SK-N-SH (cell line): ENCODE measurements around the gene MGAT1. TPM values are rescaled to one million over a fixed set of nuclear protein-coding genes. Genes with fewer than 3 reads are reported as not detected.

Experiments
- CTCF ChIA-PET: fragments of 300-600, 350-600 bp; formaldehyde crosslinking; extraction: SDS; loops from one replicate; lab custom pipeline; 2021; lab: Yijun Ruan, JAX
- POLR2A ChIA-PET: fragments of 350-600 bp; sonication (Branson Sonifier 250); formaldehyde crosslinking; extraction: SDS; loops from one replicate; lab custom pipeline; 2020; ENCODE audit warnings: antibody characterized with exemption, inconsistent platforms; lab: Yijun Ruan, JAX
- DNase-seq: peaks from one replicate; pipeline ENCODE4 v3.0.0; 2012
- H2AFZ ChIP-seq: fragments of 200-600 bp; sonication (generic); 2 replicates; pipeline ENCODE4 v1.8.1; 2016; ENCODE audit warnings: antibody characterized with exemption, mild to moderate bottlenecking, low read depth
- H3F3A ChIP-seq: fragments of 200-600 bp; sonication (generic); replicated peaks from 2 replicates; pipeline ENCODE3; 2016; ENCODE audit warnings: antibody characterized with exemption, mild to moderate bottlenecking; ENCODE audit not compliant: insufficient read depth
- H3K27ac ChIP-seq, 2 experiments: fragments of 200-500 bp in 1 of 2; fragments of 200-600 bp in 1 of 2; sonication (Bioruptor generic) in 1 of 2; sonication (generic), shearing (Covaris generic) in 1 of 2; 2 replicates each; pipeline versions ENCODE4 v1.5.1 to v1.6.1; 2014 to 2016; ENCODE audit warnings: low read depth in 2 of 2, inconsistent platforms in 1 of 2, low read length in 1 of 2, mild to moderate bottlenecking in 1 of 2, mixed read lengths in 1 of 2
- H3K27me3 ChIP-seq: fragments of 200-600 bp; sonication (generic), shearing (Covaris generic); 2 replicates; pipeline ENCODE4 v1.6.1; 2016; ENCODE audit warnings: mixed run types; ENCODE audit not compliant: insufficient read depth
- H3K36me3 ChIP-seq, 2 experiments: fragments of 200-500 bp in 1 of 2; fragments of 200-600 bp in 1 of 2; sonication (Bioruptor generic) in 1 of 2; sonication (generic) in 1 of 2; replicated peaks in 1 of 2; 2 replicates each; pipeline versions ENCODE3 to v1.5.1; 2014 to 2016; ENCODE audit warnings: low read length in 1 of 2, mild to moderate bottlenecking in 1 of 2; ENCODE audit not compliant: insufficient read depth in 2 of 2, control insufficient read depth in 1 of 2
- H3K4me1 ChIP-seq, 2 experiments: fragments of 200-500 bp in 1 of 2; fragments of 200-600 bp in 1 of 2; sonication (Bioruptor generic) in 1 of 2; sonication (generic), shearing (Covaris generic) in 1 of 2; 2 replicates each; pipeline versions ENCODE4 v1.5.1 to v1.6.1; 2014 to 2016; ENCODE audit warnings: low read depth in 1 of 2, low read length in 1 of 2, mixed run types in 1 of 2; ENCODE audit not compliant: insufficient read depth in 2 of 2, control insufficient read depth in 1 of 2
- H3K4me2 ChIP-seq: fragments of 200-600 bp; sonication (generic), shearing (Covaris generic); 2 replicates; pipeline ENCODE4 v1.6.1; 2017; ENCODE audit warnings: mixed run types
- H3K4me3 ChIP-seq, 2 experiments: fragments of 200-500 bp in 1 of 2; fragments of 200-600 bp in 1 of 2; sonication (Bioruptor generic) in 1 of 2; sonication (generic), shearing (Covaris generic) in 1 of 2; 2 replicates each; pipeline versions ENCODE4 v1.5.1 to v1.8.1; 2014 to 2016; ENCODE audit warnings: low read depth in 2 of 2, inconsistent platforms in 1 of 2, low read length in 1 of 2, mild to moderate bottlenecking in 1 of 2, mixed read lengths in 1 of 2, moderate library complexity in 1 of 2
- H3K79me2 ChIP-seq: fragments of 200-600 bp; sonication (generic); 2 replicates; pipeline ENCODE4 v1.8.1; 2017; ENCODE audit warnings: mild to moderate bottlenecking; ENCODE audit not compliant: insufficient read depth
- H3K9ac ChIP-seq: fragments of 200-600 bp; sonication (generic); 2 replicates; pipeline ENCODE4 v1.6.1; 2017; ENCODE audit warnings: mixed run types
- H3K9me2 ChIP-seq: fragments of 200-600 bp; sonication (generic); 2 replicates; pipeline ENCODE4 v1.6.1; 2017; ENCODE audit warnings: mixed run types
- H3K9me3 ChIP-seq: fragments of 200-600 bp; sonication (generic); 2 replicates; pipeline ENCODE4 v1.6.1; 2017; ENCODE audit warnings: mixed run types, mild to moderate bottlenecking, moderate library complexity
- H4K20me1 ChIP-seq: fragments of 200-600 bp; sonication (generic); 2 replicates; pipeline ENCODE4 v1.6.1; 2017; ENCODE audit warnings: mild to moderate bottlenecking, mixed run types; ENCODE audit not compliant: insufficient read depth
- CTCF ChIP-seq: fragments of 200-600 bp; sonication (generic); IDR thresholded peaks from 2 replicates; pipeline ENCODE4 v1.6.1; 2017; ENCODE audit warnings: antibody characterized with exemption, mild to moderate bottlenecking, moderate library complexity
- ELF1 ChIP-seq: IDR thresholded peaks from 2 replicates; pipeline ENCODE4 v1.4.0; 2012
- EP300 ChIP-seq, 2 experiments: IDR thresholded peaks; 2 replicates each; pipeline versions ENCODE4 v1.4.0 to v1.6.1; 2012; ENCODE audit warnings: borderline replicate concordance in 1 of 2, low read depth in 1 of 2, low read length in 1 of 2
- FOSL2 ChIP-seq: IDR thresholded peaks from 2 replicates; pipeline ENCODE4 v1.4.0; 2012; ENCODE audit warnings: low read depth, mild to moderate bottlenecking, moderate library complexity, borderline replicate concordance
- GATA2 ChIP-seq: sonication (generic); formaldehyde crosslinking; IDR thresholded peaks from 2 replicates; pipeline ENCODE4 v1.5.0; 2020; ENCODE audit warnings: mild to moderate bottlenecking, missing genetic modification reagents
- MAX ChIP-seq: IDR thresholded peaks from 2 replicates; pipeline ENCODE4 v1.4.0; 2012; ENCODE audit warnings: low read depth
- MEF2A ChIP-seq: IDR thresholded peaks from 2 replicates; pipeline ENCODE4 v1.4.0; 2012; ENCODE audit warnings: low read depth, borderline replicate concordance
- RFX5 ChIP-seq: IDR thresholded peaks from 2 replicates; pipeline ENCODE4 v1.6.1; 2012; ENCODE audit warnings: mild to moderate bottlenecking, improper control_type of control experiment, low read length
- SMC3 ChIP-seq: IDR thresholded peaks from 2 replicates; pipeline ENCODE4 v1.6.1; 2012; ENCODE audit warnings: low read depth, low read length, improper control_type of control experiment
- ZBTB33 ChIP-seq: IDR thresholded peaks from 2 replicates; pipeline ENCODE4 v1.4.0; 2012; ENCODE audit warnings: low read depth, borderline replicate concordance
- WGBS: methylation state at CpG from one replicate; pipeline ENCODE4 v1.1.6; 2017; ENCODE audit warnings: low lambda C conversion rate; 5-methylcytosine and 5-hydroxymethylcytosine counted together
- polyA plus RNA-seq, 3 experiments: library from polyadenylated mRNA; depleted of rRNA; stranded (reverse); fragments of >200 nt; gene quantifications; 2 replicates each; pipeline ENCODE4 v1.2.3, GENCODE V29; 2012

MGAT1 gene
- polyA plus RNA-seq, 1 of the 3 experiments (the other 2 are of a cell fraction): 47.3 TPM

GRCh38 chr5:180799902-180800801, 2.5 kb downstream of the MGAT1 start (continued):
- no peak for TF ChIP-seq GATA2
- no peak for TF ChIP-seq SMC3
- no peak for TF ChIP-seq ELF1
- 0 out of 2 replicates have a peak, but pooled peaks have one; percentile 15 for TF ChIP-seq MAX

- H3K4me1 ChIP-seq: peaks cover 27 to 28% of the 10 kb centered on the region in 2 experiments; a peak in 3 of 4 replicates
Measured at GRCh38 chr5:180799194-180799593, 3.4 kb downstream of the MGAT1 start.

More at GRCh38 chr5:180799194-180799593, 3.4 kb downstream of the MGAT1 start:
- Histone ChIP-seq H3K9ac (no peak overlapping the region), H3K79me2 (peaks cover 83% of the 10 kb centered on the region), H4K20me1 (peaks cover 76% of the 10 kb centered on the region), H3F3A (no peaks in the 10 kb centered on the region), H2AFZ (no peak overlapping the region), H3K27ac (no peak overlapping the region), H3K9me3 (no peaks in the 10 kb centered on the region), H3K4me3 (no peak overlapping the region), H3K36me3 (peaks cover 16 to 24% of the 10 kb centered on the region in 2 experiments), H3K9me2 (no peaks in the 10 kb centered on the region), H3K27me3 (no peaks in the 10 kb centered on the region), H3K4me2 (no peak overlapping the region)
- POLR2A ChIA-PET: no interaction called here
- TF ChIP-seq ZBTB33 (no peak), FOSL2 (no peak), CTCF (peak; percentile 34; the same call in 1 of the 2 replicates), EP300 (IDR thresholded peaks at IDR 0.05; ENCODE audit: borderline replicate concordance in 1 of 2, low read depth in 1 of 2, low read length in 1 of 2) (no peak), RFX5 (no peak), MEF2A (no peak)
- no peak for DNase-seq
- 97% methylated on average over 4 of the region's 4 CpGs for WGBS
- CTCF ChIA-PET: interaction anchor here (0.7 to 4.5 kb wide), 2 partner anchors 15 to 359 kb away, joined by 3 to 39 read pairs; no protein-coding TSS in a partner anchor
